Measurements from ENCODE around the gene TSFM. TPM values are rescaled to one million over a fixed set of nuclear protein-coding genes. Genes with fewer than 3 reads are reported as not detected.

TSFM gene
- polyA plus RNA-seq, 3 donors, result 4.5 to 22.6 (median 21.8) TPM

GRCh38 chr12:57741844-57742738, 40.5 kb upstream of the TSFM start:
- DNase-seq, result peak; percentile 50 to 70 (median 61)
- H3K4me1 ChIP-seq (ENCODE audit: control insufficient read depth in 1 of 2, insufficient read depth in 2 of 2, low read length in 2 of 2), result peaks cover 40 to 47% of the 10 kb centered on the region in 2 donors
- peak; percentile 37 for TF ChIP-seq CTCF (IDR thresholded peaks at IDR 0.05)
- Mint-ChIP-seq H3K4me1 (peaks cover 53% of the 10 kb centered on the region), H3K27ac (peak overlapping the region; percentile 78 to 96 (median 88)), H3K9me3 (no peaks in the 10 kb centered on the region), H3K27me3 (ENCODE audit: low read depth in 3 of 3) (peaks cover 0 to 1% (median 0%) of the 10 kb centered on the region in 3 donors), H3K4me3 (peak overlapping the region; percentile 83 to 93), H3K36me3 (peaks cover 8 to 9% of the 10 kb centered on the region in 2 donors)
- H3K9me3 ChIP-seq (replicated peaks in 1 of 2; ENCODE audit: control insufficient read depth in 1 of 2, insufficient read depth in 1 of 2, low read length in 2 of 2), result no peaks in the 10 kb centered on the region
- peaks cover 0 to 10% of the 10 kb centered on the region in 2 donors for H3K36me3 ChIP-seq (replicated peaks in 1 of 2; ENCODE audit: control insufficient read depth in 1 of 2, insufficient read depth in 2 of 2, low read length in 2 of 2)
- peak overlapping the region; percentile 73 for H3K4me2 ChIP-seq (replicated peaks; ENCODE audit: extremely low read depth, low read length, poor library complexity, severe bottlenecking)
- no peaks in the 10 kb centered on the region for H4K20me1 ChIP-seq (ENCODE audit: insufficient read depth, low read length)
- intact Hi-C loops (cut with micrococcal nuclease), result loop anchor here in 1 of 2 donors (5.0 to 10.0 kb wide), 2 partner anchors 50 to 193 kb away; partner anchors contain the start of gene OS9
- WGBS (ENCODE audit: insufficient coverage), result 23% methylated on average over 10 of the region's 14 CpGs
- peak overlapping the region; percentile 9 to 78 for H3K27ac ChIP-seq (ENCODE audit: low read depth in 1 of 2, low read length in 2 of 2)
- H3K27me3 ChIP-seq (ENCODE audit: control insufficient read depth in 2 of 2, insufficient read depth in 2 of 2, low read length in 2 of 2), result no peaks in the 10 kb centered on the region
- peak overlapping the region; percentile 78 for H2AFZ ChIP-seq (ENCODE audit: insufficient read depth, low read depth, low read length, poor library complexity, severe bottlenecking)
- peak overlapping the region; percentile 37 for H3K9ac ChIP-seq (ENCODE audit: insufficient read depth, low read length, poor library complexity, severe bottlenecking)
- H3K79me2 ChIP-seq (ENCODE audit: insufficient read depth, low read length), result peaks cover 26% of the 10 kb centered on the region
- H3K4me3 ChIP-seq (replicated peaks in 1 of 3; ENCODE audit: low read depth in 2 of 3, low read length in 3 of 3), result peak overlapping the region; percentile 40 to 70 (median 52)

- Histone ChIP-seq H3K9ac (ENCODE audit: insufficient read depth, low read length, poor library complexity, severe bottlenecking) (no peak overlapping the region), H3K4me2 (replicated peaks; ENCODE audit: extremely low read depth, low read length, poor library complexity, severe bottlenecking) (peak overlapping the region; percentile 86), H3K4me3 (replicated peaks in 1 of 3; ENCODE audit: low read depth in 2 of 3, low read length in 3 of 3) (peak overlapping the region in 1 of 3 experiments; percentile 84), H3K27me3 (ENCODE audit: control insufficient read depth in 2 of 2, insufficient read depth in 2 of 2, low read length in 2 of 2) (no peaks in the 10 kb centered on the region), H2AFZ (ENCODE audit: insufficient read depth, low read depth, low read length, poor library complexity, severe bottlenecking) (no peak overlapping the region), H3K4me1 (ENCODE audit: control insufficient read depth in 1 of 2, insufficient read depth in 2 of 2, low read length in 2 of 2) (peaks cover 40 to 47% of the 10 kb centered on the region in 2 donors), H3K27ac (ENCODE audit: low read depth in 1 of 2, low read length in 2 of 2) (peak overlapping the region in 1 of 2 donors; percentile 89), H3K79me2 (ENCODE audit: insufficient read depth, low read length) (peaks cover 26% of the 10 kb centered on the region), H4K20me1 (ENCODE audit: insufficient read depth, low read length) (no peaks in the 10 kb centered on the region), H3K36me3 (replicated peaks in 1 of 2; ENCODE audit: control insufficient read depth in 1 of 2, insufficient read depth in 2 of 2, low read length in 2 of 2) (peaks cover 11 to 25% of the 10 kb centered on the region in 2 donors), H3K9me3 (replicated peaks in 1 of 2; ENCODE audit: control insufficient read depth in 1 of 2, insufficient read depth in 1 of 2, low read length in 2 of 2) (no peaks in the 10 kb centered on the region)
- intact Hi-C loops (cut with micrococcal nuclease), result loop anchor here in 1 of 2 donors (5.0 to 10.0 kb wide), 2 partner anchors 51 to 191 kb away; partner anchors contain the start of gene OS9
- Mint-ChIP-seq H3K27me3 (ENCODE audit: low read depth in 3 of 3) (peaks cover 0 to 1% (median 0%) of the 10 kb centered on the region in 3 donors), H3K27ac (peak overlapping the region; percentile 92 to 97 (median 96)), H3K4me3 (peak overlapping the region in 1 of 2 donors; percentile 89), H3K9me3 (no peaks in the 10 kb centered on the region), H3K4me1 (peaks cover 53% of the 10 kb centered on the region), H3K36me3 (peaks cover 19 to 24% of the 10 kb centered on the region in 2 donors)
- TF ChIP-seq CTCF (IDR thresholded peaks at IDR 0.05), result no peak
- DNase-seq, result no peak
- WGBS (ENCODE audit: insufficient coverage), result no CpG with 5 or more reads among the region's 2 CpGs
Measured at GRCh38 chr12:57743769-57744168, 38.8 kb upstream of the TSFM start.

All from CD14-positive monocyte (primary cell).